ENCODE measurements around the gene AHDC1. TPM values are rescaled to one million over a fixed set of nuclear protein-coding genes. Genes with fewer than 3 reads are reported as not detected.
A peak's percentile ranks its signal among the peaks of the same experiment; 100 is the strongest.

AHDC1 gene
- total and polyA plus RNA-seq, 2 of the 13 experiments (the other 11 are each of a cell fraction or from before 2014, with no cell fraction given): 1.0 to 2.7 TPM

GRCh38 chr1:27504588-27505419 lies 99.1 kb downstream of the AHDC1 start (continued):
- TF ChIP-seq, protein P1, sequence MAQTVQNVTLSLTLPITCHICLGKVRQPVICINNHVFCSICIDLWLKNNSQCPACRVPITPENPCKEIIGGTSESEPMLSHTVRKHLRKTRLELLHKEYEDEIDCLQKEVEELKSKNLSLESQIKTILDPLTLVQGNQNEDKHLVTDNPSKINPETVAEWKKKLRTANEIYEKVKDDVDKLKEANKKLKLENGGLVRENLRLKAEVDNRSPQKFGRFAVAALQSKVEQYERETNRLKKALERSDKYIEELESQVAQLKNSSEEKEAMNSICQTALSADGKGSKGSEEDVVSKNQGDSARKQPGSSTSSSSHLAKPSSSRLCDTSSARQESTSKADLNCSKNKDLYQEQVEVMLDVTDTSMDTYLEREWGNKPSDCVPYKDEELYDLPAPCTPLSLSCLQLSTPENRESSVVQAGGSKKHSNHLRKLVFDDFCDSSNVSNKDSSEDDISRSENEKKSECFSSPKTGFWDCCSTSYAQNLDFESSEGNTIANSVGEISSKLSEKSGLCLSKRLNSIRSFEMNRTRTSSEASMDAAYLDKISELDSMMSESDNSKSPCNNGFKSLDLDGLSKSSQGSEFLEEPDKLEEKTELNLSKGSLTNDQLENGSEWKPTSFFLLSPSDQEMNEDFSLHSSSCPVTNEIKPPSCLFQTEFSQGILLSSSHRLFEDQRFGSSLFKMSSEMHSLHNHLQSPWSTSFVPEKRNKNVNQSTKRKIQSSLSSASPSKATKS (CRISPR knock-in tag; IDR thresholded peaks at IDR 0.05): no peak
- TF ChIP-seq PRDM4 (CRISPR knock-in tag; IDR thresholded peaks at IDR 0.05; ENCODE audit: borderline replicate concordance) (no peak), FOXA3 (CRISPR knock-in tag; IDR thresholded peaks at IDR 0.05) (peak; percentile 63), TGIF2 (CRISPR knock-in tag; IDR thresholded peaks at IDR 0.05) (no peak; the same call in 1 of the 2 replicates), ZSCAN12 (CRISPR knock-in tag; IDR thresholded peaks at IDR 0.05) (no peak), HHEX (CRISPR knock-in tag; IDR thresholded peaks at IDR 0.05) (no peak), GABPA (IDR thresholded peaks at IDR 0.05; ENCODE audit: low read depth, low read length) (no peak), GABPA (CRISPR knock-in tag; IDR thresholded peaks at IDR 0.05; ENCODE audit: low read depth) (peak; percentile 56), HOXA3 (CRISPR knock-in tag; IDR thresholded peaks at IDR 0.05) (peak; percentile 80; the same call in 1 of the 2 replicates), ZNF12 (CRISPR knock-in tag; IDR thresholded peaks at IDR 0.05) (0 out of 2 replicates have a peak, but pooled peaks have one; percentile 22), CENPX (CRISPR knock-in tag; IDR thresholded peaks at IDR 0.05) (no peak), HBP1 (CRISPR knock-in tag; IDR thresholded peaks at IDR 0.05; ENCODE audit: low read depth) (peak; percentile 34; the same call in 1 of the 2 replicates), ZNF101 (CRISPR knock-in tag; IDR thresholded peaks at IDR 0.05; ENCODE audit: borderline replicate concordance, low read depth) (no peak)
- TF ChIP-seq, protein P2, sequence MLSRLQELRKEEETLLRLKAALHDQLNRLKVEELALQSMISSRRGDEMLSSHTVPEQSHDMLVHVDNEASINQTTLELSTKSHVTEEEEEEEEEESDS (CRISPR knock-in tag; IDR thresholded peaks at IDR 0.05; ENCODE audit: borderline replicate concordance): no peak
- TF ChIP-seq, protein P3, sequence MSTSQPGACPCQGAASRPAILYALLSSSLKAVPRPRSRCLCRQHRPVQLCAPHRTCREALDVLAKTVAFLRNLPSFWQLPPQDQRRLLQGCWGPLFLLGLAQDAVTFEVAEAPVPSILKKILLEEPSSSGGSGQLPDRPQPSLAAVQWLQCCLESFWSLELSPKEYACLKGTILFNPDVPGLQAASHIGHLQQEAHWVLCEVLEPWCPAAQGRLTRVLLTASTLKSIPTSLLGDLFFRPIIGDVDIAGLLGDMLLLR (CRISPR knock-in tag; IDR thresholded peaks at IDR 0.05): 0 out of 2 replicates have a peak, but pooled peaks have one; percentile 28
- TF ChIP-seq, protein P4, sequence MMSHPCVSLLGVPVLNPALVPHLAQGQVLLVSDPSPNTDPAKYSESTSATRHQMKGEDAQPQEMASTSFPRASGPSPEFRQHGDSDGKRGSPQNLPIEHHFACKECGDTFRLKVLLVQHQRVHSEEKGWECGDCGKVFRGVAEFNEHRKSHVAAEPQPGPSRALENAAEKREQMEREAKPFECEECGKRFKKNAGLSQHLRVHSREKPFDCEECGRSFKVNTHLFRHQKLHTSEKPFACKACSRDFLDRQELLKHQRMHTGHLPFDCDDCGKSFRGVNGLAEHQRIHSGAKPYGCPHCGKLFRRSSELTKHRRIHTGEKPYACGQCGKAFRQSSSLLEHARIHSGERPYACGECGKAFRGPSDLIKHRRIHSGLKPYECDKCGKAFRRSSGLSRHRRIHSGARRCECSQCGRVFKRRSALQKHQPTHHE (CRISPR knock-in tag; IDR thresholded peaks at IDR 0.05; ENCODE audit: borderline replicate concordance): no peak; the same call in 1 of the 2 replicates

Data from HepG2 (cell line).